ENCODE data around the gene ACSS1.
A peak's percentile ranks its signal among the peaks of the same experiment; 100 is the strongest.

The ACSS1 gene

DNA sequence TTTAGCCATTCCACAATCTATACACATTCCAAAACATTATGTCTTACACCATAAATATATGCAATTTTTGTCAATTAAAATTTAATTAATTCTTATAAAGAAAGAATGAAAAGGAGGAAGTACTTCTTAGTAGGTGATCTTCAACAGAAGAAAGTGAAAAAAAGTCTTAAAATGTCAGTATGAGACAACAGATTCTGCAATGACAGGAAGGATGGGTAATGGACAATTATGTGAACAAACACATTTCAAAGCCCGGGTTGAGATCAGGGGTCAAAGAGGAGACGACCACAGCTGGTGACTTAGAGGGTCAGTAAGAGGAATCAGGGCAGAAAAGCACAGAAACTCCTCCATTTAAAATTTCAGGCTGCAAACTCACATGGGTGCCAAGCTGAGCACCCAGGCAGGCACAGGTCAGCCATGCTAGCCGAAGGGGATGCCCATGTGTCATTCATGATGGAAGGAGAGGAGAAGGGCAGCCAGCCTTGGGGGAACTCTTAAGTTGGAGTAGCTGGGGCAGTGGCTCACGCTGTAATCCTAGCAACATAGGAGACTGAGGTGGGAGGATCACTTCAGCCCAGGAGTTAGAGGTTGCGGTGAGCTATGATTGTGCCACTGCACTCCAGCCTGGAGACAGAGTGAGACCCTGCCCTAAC lies 13.0 kb upstream of the ACSS1 start:
- POLR2A ChIA-PET = no interaction called here
- no peak overlapping the region for H3K4me3 ChIP-seq (ENCODE audit: low read depth, low read length)
- CTCF ChIA-PET = interaction anchor here (1.6 to 4.8 kb wide), 2 partner anchors 76 to 329 kb away, joined by 4 to 33 read pairs; no protein-coding TSS in a partner anchor
- DNase-seq (ENCODE audit: low read depth, low spot score) = no peak
- TF ChIP-seq CTCF (IDR thresholded peaks at IDR 0.05; ENCODE audit: insufficient read depth, low read length, missing control alignments) = no peak

- TF ChIP-seq CTCF (IDR thresholded peaks at IDR 0.05; ENCODE audit: insufficient read depth, low read length, missing control alignments) = no peak
- no peak for DNase-seq (ENCODE audit: low read depth, low spot score)
- CTCF ChIA-PET = interaction anchor here (1.0 to 14.9 kb wide), 2 partner anchors 70 to 74 kb away, joined by 4 to 382 read pairs; no protein-coding TSS in a partner anchor
- no peak overlapping the region for H3K4me3 ChIP-seq (ENCODE audit: low read depth, low read length)
- POLR2A ChIA-PET = no interaction called here
Observed at GRCh38 chr20:25067102-25067987, 9.4 kb upstream of the ACSS1 start.

GRCh38 chr20:25066386-25066785 lies 8.4 kb upstream of the ACSS1 start:
- CTCF ChIA-PET = interaction anchor here (0.9 to 14.9 kb wide), 8 partner anchors 8 to 332 kb away, joined by 3 to 382 read pairs (median 12); no protein-coding TSS in a partner anchor
- POLR2A ChIA-PET = no interaction called here
- no peak overlapping the region for H3K4me3 ChIP-seq (ENCODE audit: low read depth, low read length)
- no peak for DNase-seq (ENCODE audit: low read depth, low spot score)
- TF ChIP-seq CTCF (IDR thresholded peaks at IDR 0.05; ENCODE audit: insufficient read depth, low read length, missing control alignments) = no peak

DNA sequence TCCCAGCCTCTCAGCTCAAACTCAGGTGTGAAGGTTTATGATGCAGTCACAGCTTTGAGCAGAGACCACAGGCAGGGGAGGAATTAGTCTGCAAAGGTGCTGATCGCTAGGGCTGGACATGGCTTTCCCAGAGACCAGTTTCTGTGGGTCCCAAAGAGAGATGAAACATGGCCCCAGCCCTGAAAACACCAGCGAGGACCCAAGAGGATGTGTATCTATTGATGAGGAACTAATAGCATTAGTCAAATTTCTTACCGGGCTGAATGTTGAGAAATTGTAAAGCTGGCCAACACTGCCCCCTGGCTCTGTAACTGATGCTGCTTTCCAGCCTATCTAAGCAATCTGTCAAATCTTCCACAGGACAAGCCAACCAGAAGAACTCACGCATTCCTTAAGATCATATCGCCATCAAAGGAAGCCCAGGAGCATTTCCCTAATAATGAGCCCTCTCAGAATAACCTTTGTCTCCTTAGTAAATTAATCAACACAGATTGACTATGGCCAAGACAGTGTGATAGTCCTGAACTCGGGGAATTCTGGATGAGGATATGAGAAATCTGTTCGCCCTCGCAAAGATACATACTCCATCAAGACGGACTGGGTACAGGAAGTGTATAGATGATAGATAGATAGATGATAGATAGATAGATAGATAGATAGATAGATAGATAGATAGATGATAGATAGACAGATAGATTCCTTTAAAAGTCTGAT lies 7.8 kb upstream of the ACSS1 start:
- DNase-seq (ENCODE audit: low read depth, low spot score) = no peak
- peak; percentile 79 for TF ChIP-seq CTCF (IDR thresholded peaks at IDR 0.05; ENCODE audit: insufficient read depth, low read length, missing control alignments)
- ChIA-PET CTCF (interaction anchor here (0.8 to 14.9 kb wide), 10 partner anchors 9 to 333 kb away, joined by 3 to 382 read pairs (median 10); no protein-coding TSS in a partner anchor), POLR2A (no interaction called here)
- H3K4me3 ChIP-seq (ENCODE audit: low read depth, low read length) = no peak overlapping the region

- ChIA-PET CTCF (interaction anchor here (0.8 to 14.9 kb wide), 14 partner anchors 10 to 334 kb away, joined by 3 to 382 read pairs (median 6); no protein-coding TSS in a partner anchor), POLR2A (no interaction called here)
- no peak for TF ChIP-seq CTCF (IDR thresholded peaks at IDR 0.05; ENCODE audit: insufficient read depth, low read length, missing control alignments)
- DNase-seq (ENCODE audit: low read depth, low spot score) = no peak
- no peak overlapping the region for H3K4me3 ChIP-seq (ENCODE audit: low read depth, low read length)
Observed at GRCh38 chr20:25065072-25065624, 7.2 kb upstream of the ACSS1 start.
